ENCODE measurements around the gene P2RX7.

P2RX7 gene

DNA sequence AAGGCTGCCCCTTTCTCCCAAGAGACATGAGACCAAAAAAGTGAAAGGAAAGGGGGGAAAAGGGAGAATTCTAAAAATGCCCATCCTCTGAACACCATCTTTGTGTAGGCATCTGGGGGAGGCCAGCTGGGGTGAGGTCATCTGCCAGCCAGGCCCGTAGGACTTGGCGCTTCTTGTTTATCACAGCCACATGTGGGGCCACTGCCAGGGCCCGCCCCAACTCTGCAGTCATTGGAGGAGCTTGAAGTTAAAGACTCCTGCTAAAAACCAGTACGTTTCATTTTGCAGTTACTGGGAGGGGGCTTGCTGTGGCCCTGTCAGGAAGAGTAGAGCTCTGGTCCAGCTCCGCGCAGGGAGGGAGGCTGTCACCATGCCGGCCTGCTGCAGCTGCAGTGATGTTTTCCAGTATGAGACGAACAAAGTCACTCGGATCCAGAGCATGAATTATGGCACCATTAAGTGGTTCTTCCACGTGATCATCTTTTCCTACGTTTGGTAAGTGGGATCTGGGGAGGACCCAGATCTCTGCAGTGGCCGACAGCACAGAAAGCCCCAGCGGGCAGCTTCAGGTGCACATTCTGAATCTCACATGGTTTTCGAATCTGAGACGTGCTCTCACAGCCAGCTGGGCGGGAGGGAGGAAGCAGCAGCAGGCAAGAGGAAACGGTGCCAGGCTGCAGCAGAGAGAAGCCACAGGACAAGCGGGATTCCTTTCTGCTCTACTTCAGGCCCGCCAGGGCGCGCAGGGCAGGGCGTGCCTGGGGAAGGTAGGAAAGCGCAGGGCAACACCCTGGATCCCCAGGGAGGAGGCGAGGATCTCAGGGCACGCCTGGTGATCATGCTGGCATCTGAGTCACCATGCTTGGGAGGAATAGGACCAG is at the start of gene P2RX7:
TSS of gene P2RX7 (plus strand) at position 276 of the 881 bp plus-strand sequence. CDS start at position 371, 95 bp downstream.
- DNase-seq: peak; percentile 67

- DNase-seq: no peak
Observed at GRCh38 chr12:121084229-121084628, 48.4 kb upstream of the P2RX7 start.

- no peak for DNase-seq
Observed at GRCh38 chr12:121085069-121085468, 47.6 kb upstream of the P2RX7 start.

- no peak for DNase-seq
Observed at GRCh38 chr12:121085506-121086353, 46.9 kb upstream of the P2RX7 start.

- no peak for DNase-seq
Observed at GRCh38 chr12:121086781-121087295, 45.8 kb upstream of the P2RX7 start.

- no peak for DNase-seq
Observed at GRCh38 chr12:121087467-121088194, 45.0 kb upstream of the P2RX7 start.

DNA sequence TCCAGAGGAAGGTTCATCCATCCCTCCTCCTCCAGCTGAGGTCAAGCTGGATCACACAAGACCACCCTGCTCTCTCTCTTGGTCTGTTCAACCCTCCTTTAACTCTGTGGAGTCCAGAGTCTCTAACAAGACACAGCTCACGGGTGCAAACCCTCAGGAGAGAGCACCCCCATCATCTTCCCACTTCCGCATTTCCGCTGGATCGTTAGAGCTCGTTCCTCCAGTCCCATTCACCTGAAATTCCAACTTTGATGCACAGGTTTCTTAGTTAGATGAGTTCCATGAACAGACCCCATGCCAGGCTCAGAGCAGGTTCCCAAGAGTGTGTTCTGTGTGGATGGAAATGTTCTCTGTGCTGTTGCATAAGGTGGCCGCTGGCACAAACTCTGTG is 44.5 kb upstream of the P2RX7 start:
- no peak for DNase-seq

DNA sequence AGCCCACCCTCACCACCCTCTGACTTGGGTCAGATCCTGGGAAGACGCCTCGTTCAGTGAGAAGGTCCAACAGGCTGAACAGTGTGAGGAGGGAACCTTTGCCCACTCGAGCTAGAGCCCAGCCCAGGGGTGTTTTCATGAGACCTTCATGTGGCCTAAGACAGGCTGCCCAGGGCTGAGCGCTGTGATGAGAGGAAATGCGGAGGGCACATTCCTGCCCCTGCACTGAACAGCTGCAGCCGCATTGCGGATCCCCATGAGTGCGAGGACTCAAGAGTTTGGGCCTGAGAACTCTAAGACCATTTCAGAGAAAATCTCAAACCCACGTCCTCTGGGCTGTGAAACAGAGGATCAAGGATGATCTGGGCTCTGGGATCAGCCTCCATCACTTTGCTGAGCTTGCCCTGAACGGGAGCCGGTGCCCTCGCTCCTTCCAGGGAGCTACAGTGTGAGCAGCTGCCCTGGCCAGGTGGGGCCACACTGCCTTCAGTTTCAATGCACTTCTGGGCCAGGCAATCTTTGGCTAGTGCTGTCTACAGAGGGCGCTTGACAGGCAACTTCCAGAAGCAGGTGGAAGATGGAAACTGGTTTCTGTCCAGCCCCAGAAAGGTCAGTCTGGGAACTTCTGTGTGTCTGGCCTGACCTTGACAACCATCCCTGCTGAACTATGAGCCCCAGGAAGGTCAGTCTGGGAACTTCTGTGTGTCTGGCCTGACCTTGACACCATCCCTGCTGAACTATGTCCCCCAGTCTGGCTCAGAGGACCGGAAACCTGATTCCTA is 43.5 kb upstream of the P2RX7 start:
- no peak for DNase-seq

GRCh38 chr12:121089813-121090430 is 42.8 kb upstream of the P2RX7 start:
- DNase-seq: no peak

DNA sequence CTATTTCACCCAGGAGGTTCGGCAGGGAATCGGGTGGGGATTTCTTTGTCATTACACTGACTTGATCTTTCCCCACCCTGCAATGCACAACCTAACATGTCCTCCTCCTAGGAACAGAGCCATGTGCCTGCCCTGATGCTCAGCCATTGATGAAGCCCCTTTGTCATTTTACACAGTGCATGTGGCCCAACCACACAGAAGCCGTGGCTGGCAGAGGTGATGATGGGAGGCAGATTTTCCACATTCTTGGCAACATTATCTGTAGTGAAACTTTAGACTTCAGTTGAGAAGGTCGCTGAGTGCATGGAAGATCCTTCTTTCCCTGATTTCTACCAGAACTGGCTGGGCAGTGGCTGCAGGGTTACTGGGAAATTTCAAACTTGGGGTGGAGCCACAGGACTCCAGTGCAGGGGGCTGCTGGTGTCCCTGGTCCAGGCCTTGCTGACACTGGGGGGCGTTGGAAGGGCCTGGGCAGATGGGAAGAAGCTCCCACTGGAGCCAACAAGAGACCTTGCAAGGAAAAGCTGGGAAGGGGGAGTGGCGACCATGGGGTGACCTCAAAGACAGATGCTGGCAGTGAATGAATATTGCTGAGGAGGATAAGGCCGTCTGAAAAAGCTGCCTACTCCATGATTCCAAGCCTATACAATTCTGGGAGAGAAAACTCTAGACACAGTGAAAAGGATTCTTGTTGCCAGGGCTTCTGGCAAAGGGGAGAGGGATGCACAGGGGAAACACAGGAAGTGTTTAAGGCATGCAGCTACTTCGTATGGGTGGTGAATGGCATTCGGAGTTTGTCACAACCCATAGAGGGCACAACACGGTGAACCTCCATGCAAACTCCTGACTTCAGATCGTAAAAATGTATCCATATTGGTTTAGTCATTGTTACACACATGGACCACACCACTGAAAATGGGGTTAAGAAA is 41.8 kb upstream of the P2RX7 start:
- DNase-seq: no peak

DNA sequence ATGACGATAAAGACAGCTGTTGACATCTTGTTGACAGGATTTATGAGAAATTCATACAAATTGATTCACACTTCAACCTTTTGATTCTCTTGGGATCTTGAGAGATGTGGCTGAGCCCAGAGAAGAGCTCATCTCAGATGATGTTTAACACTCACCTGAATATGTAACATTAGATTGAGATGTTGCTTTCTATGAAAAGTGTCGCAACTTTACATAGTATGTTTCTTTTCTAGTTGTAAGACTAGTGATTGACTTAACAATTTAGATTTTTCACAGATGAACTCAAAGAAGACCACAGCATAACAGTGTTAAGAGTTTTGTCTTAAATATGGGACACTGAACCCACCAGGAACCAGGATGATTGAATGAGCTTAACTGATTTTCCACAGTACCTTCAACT is 40.6 kb upstream of the P2RX7 start:
- no peak for DNase-seq

DNA sequence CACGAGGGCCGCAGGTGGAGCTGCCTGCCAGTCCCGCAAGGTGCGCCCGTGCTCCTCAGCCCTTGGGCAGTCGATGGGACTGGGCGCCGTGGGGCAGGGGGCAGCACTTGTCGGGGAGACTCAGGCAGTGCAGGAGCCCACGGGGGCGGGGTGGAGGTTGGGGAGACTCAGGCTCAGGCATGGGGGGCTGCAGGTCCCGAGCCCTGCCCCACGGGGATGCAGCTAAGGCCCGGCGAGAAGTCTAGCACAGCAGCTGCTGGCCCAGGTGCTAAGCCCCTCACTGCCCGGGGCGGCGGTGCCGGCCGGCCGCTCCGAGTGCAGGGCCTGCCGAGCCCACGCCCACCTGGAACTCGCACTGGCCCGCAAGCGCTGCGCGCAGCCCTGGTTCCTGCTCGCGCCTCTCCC is 39.2 kb upstream of the P2RX7 start:
- no peak for DNase-seq

- DNase-seq: peak; percentile 87
Observed at GRCh38 chr12:121095544-121096198, 37.0 kb upstream of the P2RX7 start.

DNA sequence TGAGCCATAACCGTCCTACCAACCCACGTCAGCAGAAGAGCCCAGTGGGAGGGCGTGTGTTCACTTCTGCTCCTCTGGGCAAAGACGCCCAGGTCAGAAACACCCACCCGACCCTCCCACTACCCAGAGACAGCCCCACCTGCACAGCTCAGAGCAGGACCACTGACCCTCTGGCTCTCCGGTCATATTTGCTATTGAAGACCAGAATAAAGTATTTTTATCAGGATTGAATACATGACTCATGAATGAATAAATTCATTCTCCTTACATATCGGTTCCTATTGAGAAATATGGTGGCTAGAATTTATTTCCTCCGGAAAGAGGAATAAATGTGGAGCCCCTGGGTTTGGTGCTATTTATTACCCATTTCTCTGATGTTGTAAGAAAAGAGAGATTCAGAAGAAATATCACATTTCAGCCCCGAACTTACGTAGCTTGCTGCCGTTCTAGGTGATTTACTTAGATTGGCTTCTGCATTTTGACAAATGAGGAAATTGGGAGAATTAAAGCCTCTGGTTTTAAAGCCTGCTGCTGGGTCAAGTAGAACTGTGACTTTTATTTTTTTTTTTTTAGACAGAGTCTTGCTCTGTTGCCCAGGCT is 36.4 kb upstream of the P2RX7 start:
- DNase-seq: no peak

DNA sequence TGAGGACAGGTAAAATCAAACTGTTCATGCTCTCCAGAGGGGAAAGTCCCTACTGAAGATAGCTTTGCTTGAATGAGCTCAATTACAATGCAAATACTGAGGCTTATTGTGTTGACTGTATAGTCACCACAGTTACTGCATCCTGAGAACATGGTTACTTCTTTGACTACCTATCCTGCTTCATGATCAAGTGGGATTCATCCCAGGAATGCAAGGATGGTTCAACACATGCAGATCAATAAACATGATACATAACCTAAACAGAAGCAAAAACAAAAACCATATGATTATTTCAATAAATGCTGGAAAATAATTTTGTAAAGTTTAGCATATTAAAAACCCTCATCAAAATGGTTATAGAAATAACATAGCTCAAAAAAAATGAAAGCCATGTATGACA is 32.9 kb upstream of the P2RX7 start:
- DNase-seq: no peak

- no peak for DNase-seq
Observed at GRCh38 chr12:121102307-121102706, 30.4 kb upstream of the P2RX7 start.

- no peak for DNase-seq
Observed at GRCh38 chr12:121107681-121108080, 25.0 kb upstream of the P2RX7 start.

- no peak for DNase-seq
Observed at GRCh38 chr12:121108492-121108891, 24.2 kb upstream of the P2RX7 start.

DNA sequence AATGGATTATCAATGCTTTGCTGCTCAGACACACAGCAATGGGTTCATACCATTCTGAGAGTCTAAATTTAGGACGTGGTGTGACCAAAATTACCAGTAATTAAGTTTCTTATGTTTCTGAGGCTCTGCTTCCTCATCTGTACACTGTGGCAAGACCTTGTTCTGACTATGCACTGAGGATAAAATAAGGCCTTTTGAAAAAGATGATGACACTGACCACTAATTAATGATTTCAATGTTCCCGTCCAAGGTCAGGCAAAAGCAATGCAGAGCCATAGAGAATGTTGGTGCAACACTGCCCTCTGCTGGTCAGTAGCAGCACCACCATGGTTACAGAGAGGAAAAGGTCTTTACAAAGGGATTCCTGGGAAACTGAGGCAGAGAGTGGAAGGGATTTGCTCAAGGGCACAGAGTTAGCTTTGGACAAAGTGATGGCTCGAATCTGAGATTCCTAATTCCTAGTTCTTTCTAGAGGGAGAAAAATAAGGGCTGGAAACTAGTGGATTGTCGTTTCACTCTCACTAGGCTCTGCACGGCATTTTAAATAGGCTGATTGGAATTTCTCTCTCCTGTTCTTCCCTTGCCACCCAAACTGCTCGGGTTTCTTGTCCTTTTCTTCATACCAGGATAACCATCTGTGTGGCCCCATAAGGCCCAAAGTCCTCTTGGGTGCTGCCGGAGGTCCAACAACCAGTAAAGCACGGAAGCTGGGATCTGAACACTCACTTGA is 22.3 kb upstream of the P2RX7 start:
- peak; percentile 78 for DNase-seq
